H1 (cell line): ENCODE measurements around the gene PRR29. TPM values are rescaled to one million over a fixed set of nuclear protein-coding genes. Genes with fewer than 3 reads are reported as not detected.

ENCODE experiments used
- CTCF ChIA-PET: fragments of 300-600 bp; sonication (Branson Sonifier 250); formaldehyde crosslinking; loops from one replicate; lab custom pipeline; 2021; ENCODE audit not compliant: partially characterized antibody; lab: Charles Lee
- POLR2A ChIA-PET: fragments of 300-600 bp; sonication (Branson Sonifier 250); formaldehyde crosslinking; loops from one replicate; lab custom pipeline; 2021; ENCODE audit warnings: inconsistent platforms; ENCODE audit not compliant: partially characterized antibody; lab: Charles Lee
- DNase-seq, 2 experiments: peaks; one replicate each; pipeline versions ENCODE4 v3.0.0 to v3.0.0-alpha.2; 2010 to 2022; ENCODE audit warnings: low spot score in 2 of 2, low read depth in 1 of 2, mixed read lengths in 1 of 2
- FAIRE-seq: peaks from 2 replicates; lab custom pipeline; 2011; peaks lifted over from hg19 to GRCh38; lab: Jason Lieb, UNC
- H2AFZ ChIP-seq: 2 replicates; pipeline ENCODE4 v1.8.1; 2012; ENCODE audit warnings: low read length, inconsistent platforms
- H2AK5ac ChIP-seq: 2 replicates; pipeline ENCODE4 v1.6.1; 2013; ENCODE audit warnings: low read depth, low read length
- H2BK120ac ChIP-seq: replicated peaks from 2 replicates; pipeline ENCODE3; 2013; ENCODE audit warnings: low read depth, low read length, inconsistent platforms
- H2BK12ac ChIP-seq: 2 replicates; pipeline ENCODE4 v1.6.1; 2013; ENCODE audit warnings: low read depth, low read length
- H2BK15ac ChIP-seq: 2 replicates; pipeline ENCODE4 v1.6.1; 2013; ENCODE audit warnings: low read length
- H2BK20ac ChIP-seq: 2 replicates; pipeline ENCODE4 v1.6.1; 2013; ENCODE audit warnings: low read length
- H2BK5ac ChIP-seq: 2 replicates; pipeline ENCODE4 v1.6.1; 2013; ENCODE audit warnings: low read depth, low read length
- H3K14ac ChIP-seq: 2 replicates; pipeline ENCODE4 v1.6.1; 2013; ENCODE audit warnings: inconsistent platforms; ENCODE audit not compliant: insufficient read length
- H3K18ac ChIP-seq: 2 replicates; pipeline ENCODE4 v1.6.1; 2013; ENCODE audit warnings: low read length; ENCODE audit errors: extremely low read depth
- H3K23ac ChIP-seq: 2 replicates; pipeline ENCODE4 v1.6.1; 2013; ENCODE audit warnings: inconsistent platforms; ENCODE audit not compliant: insufficient read length
- H3K23me2 ChIP-seq: 2 replicates; pipeline ENCODE4 v1.6.1; 2013; ENCODE audit warnings: low read depth, low read length
- H3K27ac ChIP-seq: 2 replicates; pipeline ENCODE4 v1.6.1; 2011; ENCODE audit warnings: low read depth, low read length, inconsistent platforms
- H3K27me3 ChIP-seq, 4 experiments: replicated peaks in 1 of 4; 1 replicate in 1 of 4; 2 replicates in 3 of 4; pipeline versions ENCODE4 v1.6.1 to v1.8.1; 2011 to 2013; ENCODE audit warnings: low read length in 3 of 4, mild to moderate bottlenecking in 3 of 4, inconsistent platforms in 2 of 4, mixed read lengths in 2 of 4, moderate library complexity in 1 of 4; ENCODE audit not compliant: control insufficient read depth in 3 of 4, insufficient read depth in 3 of 4; ENCODE audit errors: extremely low read depth in 1 of 4
- H3K36me3 ChIP-seq, 4 experiments: 2 replicates each; pipeline versions ENCODE4 v1.6.1 to v1.8.1; 2011 to 2013; ENCODE audit warnings: mild to moderate bottlenecking in 4 of 4, low read length in 3 of 4, moderate library complexity in 2 of 4, control low read depth in 1 of 4, inconsistent platforms in 1 of 4; ENCODE audit not compliant: insufficient read depth in 4 of 4, control insufficient read depth in 2 of 4
- H3K4ac ChIP-seq: replicated peaks from 2 replicates; pipeline ENCODE3; 2013; ENCODE audit warnings: low read length, low read depth, mixed read lengths, inconsistent platforms; ENCODE audit not compliant: insufficient read length
- H3K4me1 ChIP-seq, 4 experiments: replicated peaks in 1 of 4; 1 replicate in 1 of 4; 2 replicates in 3 of 4; pipeline versions ENCODE4 v1.6.1 to v1.8.1; 2011 to 2013; ENCODE audit warnings: low read length in 3 of 4, inconsistent platforms in 2 of 4, mixed read lengths in 1 of 4; ENCODE audit not compliant: insufficient read depth in 4 of 4, control insufficient read depth in 3 of 4
- H3K4me2 ChIP-seq, 2 experiments: 2 replicates each; pipeline versions ENCODE4 v1.6.1 to v1.8.1; 2011 to 2013; ENCODE audit warnings: low read depth in 2 of 2, low read length in 2 of 2, control low read depth in 1 of 2, inconsistent platforms in 1 of 2, mild to moderate bottlenecking in 1 of 2; ENCODE audit not compliant: insufficient read depth in 1 of 2
- H3K4me3 ChIP-seq, 4 experiments: fragments of 200-600, 300-600 bp in 1 of 4; sonication (generic), shearing (Covaris generic), sonication (Bioruptor Twin) in 1 of 4; 2 replicates each; pipeline versions ENCODE4 v1.5.1 to v1.8.1; 2011 to 2016; ENCODE audit warnings: low read length in 4 of 4, low read depth in 3 of 4, control low read depth in 2 of 4, inconsistent platforms in 2 of 4, mild to moderate bottlenecking in 2 of 4, mixed read lengths in 1 of 4, moderate library complexity in 1 of 4; ENCODE audit not compliant: insufficient read depth in 2 of 4; ENCODE audit errors: extremely low read depth in 1 of 4
- H3K56ac ChIP-seq: replicated peaks from 2 replicates; pipeline ENCODE3; 2013; ENCODE audit warnings: low read depth, mild to moderate bottlenecking, mixed read lengths, low read length, inconsistent platforms; ENCODE audit not compliant: insufficient read length
- H3K79me1 ChIP-seq: 2 replicates; pipeline ENCODE4 v1.6.1; 2013; ENCODE audit warnings: low read depth, low read length, control low read depth
- H3K79me2 ChIP-seq, 2 experiments: 2 replicates each; pipeline versions ENCODE4 v1.6.1 to v1.8.1; 2012 to 2013; ENCODE audit warnings: low read length in 2 of 2, mild to moderate bottlenecking in 2 of 2, inconsistent platforms in 1 of 2; ENCODE audit not compliant: insufficient read depth in 2 of 2, control insufficient read depth in 1 of 2
- H3K9ac ChIP-seq, 4 experiments: replicated peaks in 1 of 4; 1 replicate in 1 of 4; 2 replicates in 3 of 4; pipeline versions ENCODE4 v1.6.1 to v1.8.1; 2011 to 2013; ENCODE audit warnings: low read depth in 3 of 4, low read length in 3 of 4, control low read depth in 2 of 4, mild to moderate bottlenecking in 2 of 4, moderate library complexity in 2 of 4, inconsistent platforms in 1 of 4; ENCODE audit errors: extremely low read depth in 1 of 4
- H3K9me3 ChIP-seq, 2 experiments: 2 replicates each; pipeline versions ENCODE4 v1.6.1 to v1.8.1; 2012 to 2013; ENCODE audit warnings: mild to moderate bottlenecking in 2 of 2, moderate library complexity in 2 of 2, control low read depth in 1 of 2, inconsistent platforms in 1 of 2, low read depth in 1 of 2, low read length in 1 of 2, mixed read lengths in 1 of 2; ENCODE audit not compliant: insufficient read depth in 2 of 2
- H4K20me1 ChIP-seq, 2 experiments: replicated peaks in 1 of 2; 2 replicates each; pipeline versions ENCODE3 to v1.8.1; 2011 to 2013; ENCODE audit warnings: inconsistent platforms in 2 of 2, low read length in 2 of 2, mild to moderate bottlenecking in 1 of 2; ENCODE audit not compliant: insufficient read depth in 2 of 2, control insufficient read depth in 1 of 2
- H4K5ac ChIP-seq: 2 replicates; pipeline ENCODE4 v1.6.1; 2013; ENCODE audit warnings: low read length, low read depth, mixed read lengths, inconsistent platforms; ENCODE audit not compliant: insufficient read length
- H4K8ac ChIP-seq: 2 replicates; pipeline ENCODE4 v1.8.0; 2013; ENCODE audit warnings: mild to moderate bottlenecking, moderate library complexity, low read length, inconsistent platforms; ENCODE audit not compliant: insufficient read depth; ENCODE audit errors: extremely low read depth
- H4K91ac ChIP-seq: replicated peaks from 2 replicates; pipeline ENCODE3; 2013; ENCODE audit warnings: low read length, mixed read lengths, inconsistent platforms; ENCODE audit not compliant: insufficient read length
- POLR2AphosphoS5 ChIP-seq: IDR thresholded peaks from 2 replicates; pipeline ENCODE4 v1.6.1; 2011; ENCODE audit warnings: low read depth, low read length
- SIN3A ChIP-seq, 2 experiments: IDR thresholded peaks in 1 of 2; conservative IDR thresholded peaks in 1 of 2; 2 replicates each; pipeline ENCODE4 v1.6.1; 2011 to 2012; ENCODE audit warnings: low read length in 2 of 2, improper control_type of control experiment in 1 of 2, low read depth in 1 of 2, mild to moderate bottlenecking in 1 of 2
- SP4 ChIP-seq: IDR thresholded peaks from 2 replicates; pipeline ENCODE4 v1.6.1; 2012; ENCODE audit warnings: low read length, inconsistent platforms
- TBP ChIP-seq: IDR thresholded peaks from 2 replicates; pipeline ENCODE4 v1.6.1; 2011; ENCODE audit warnings: low read depth, low read length, improper control_type of control experiment
- TEAD4 ChIP-seq: IDR thresholded peaks from 2 replicates; pipeline ENCODE4 v1.6.1; 2012; ENCODE audit warnings: low read depth, low read length, inconsistent platforms, mixed read lengths
- WGBS, 2 experiments: shearing (Covaris generic) in 1 of 2; methylation state at CpG; one replicate each; pipeline versions ENCODE4 v1.1.6 to v1.1.7; 2013 to 2015; ENCODE audit warnings: low lambda C conversion rate in 2 of 2, mixed read lengths in 2 of 2, inconsistent platforms in 1 of 2, low coverage in 1 of 2, missing lambda C conversion rate in 1 of 2; ENCODE audit not compliant: insufficient replicate concordance in 2 of 2, insufficient coverage in 1 of 2, insufficient read length in 1 of 2; ENCODE audit errors: extremely low coverage in 1 of 2, missing lambda C conversion rate in 1 of 2; 5-methylcytosine and 5-hydroxymethylcytosine counted together
- polyA plus RNA-seq, 7 experiments: library from polyadenylated mRNA; depleted of rRNA in 3 of 7; stranded (reverse) in 5 of 7; unstranded in 2 of 7; fragments of >200 nt in 5 of 7; fragments of 200-250 nt in 2 of 7; gene quantifications; 1 replicate in 5 of 7; 2 replicates in 1 of 7; 4 replicates in 1 of 7; pipeline versions ENCODE4 v1.2.1 to v1.2.3, GENCODE V29; 2011 to 2013; ENCODE audit warnings: missing spikeins in 2 of 7, mixed read lengths in 2 of 7
- total RNA-seq: library from RNA; stranded (reverse); fragmentation: NEBNext Ultra II Directional; extraction: Animal tissue kit (Norgen Biotek cat#: 25700); gene quantifications from 2 replicates; pipeline ENCODE4 v1.2.1, GENCODE V29; 2021

PRR29 gene
- total and polyA plus RNA-seq, 2 of the 8 experiments (the other 6 are each of a cell fraction or from before 2014, with no cell fraction given) = 0.67 to 0.83 TPM

GRCh38 chr17:63956296-63956920 lies 41.7 kb upstream of the PRR29 start:
- no peak overlapping the region for H3K18ac ChIP-seq
- no peaks in the 10 kb centered on the region for H3K79me2 ChIP-seq
- no peak overlapping the region for H4K8ac ChIP-seq
- FAIRE-seq = no peak
- H2AFZ ChIP-seq = no peak overlapping the region
- no peak overlapping the region for H3K9ac ChIP-seq
- no peak overlapping the region for H2AK5ac ChIP-seq
- no peak overlapping the region for H2BK15ac ChIP-seq
- H3K14ac ChIP-seq = no peak overlapping the region
- H3K27ac ChIP-seq = no peak overlapping the region
- H3K23me2 ChIP-seq = peaks cover 8% of the 10 kb centered on the region
- H3K9me3 ChIP-seq = no peaks in the 10 kb centered on the region
- DNase-seq = no peak
- 82% methylated on average over 5 of the region's 5 CpGs; no CpG with 5 or more reads in 1 of the 2 experiments for WGBS, 2 experiments
- H3K36me3 ChIP-seq = peaks cover 0 to 3% (median 0%) of the 10 kb centered on the region in 4 experiments; a peak in 1 of 8 replicates
- H2BK20ac ChIP-seq = no peak overlapping the region
- H2BK5ac ChIP-seq = no peak overlapping the region
- no peak overlapping the region for H3K4ac ChIP-seq
- no peaks in the 10 kb centered on the region for H3K27me3 ChIP-seq
- TF ChIP-seq TBP (no peak), POLR2AphosphoS5 (no peak), SIN3A (conservative IDR thresholded peaks at IDR 0.05 in 1 of 2, IDR thresholded peaks at IDR 0.05 in 1 of 2; ENCODE audit: low read depth in 1 of 2, low read length in 2 of 2) (no peak), TEAD4 (no peak), SP4 (no peak)
- H3K4me2 ChIP-seq = no peak overlapping the region
- no peak overlapping the region for H2BK120ac ChIP-seq
- no peak overlapping the region for H4K91ac ChIP-seq
- no peak overlapping the region for H3K4me3 ChIP-seq
- CTCF ChIA-PET = interaction anchor here (0.6 to 14.4 kb wide), 11 partner anchors 10 to 124 kb away, joined by 3 to 270 read pairs (median 4); partner anchors contain the start of genes CSHL1, GH1, GH2 and ICAM2
- H4K5ac ChIP-seq = no peak overlapping the region
- H3K23ac ChIP-seq = no peak overlapping the region
- H3K79me1 ChIP-seq = 0 out of 2 replicates have a peak, but pooled peaks cover 2% of the 10 kb centered on the region
- H2BK12ac ChIP-seq = no peak overlapping the region
- no peak overlapping the region for H3K56ac ChIP-seq
- peaks cover 0 to 10% (median 5%) of the 10 kb centered on the region in 4 experiments; a peak in 6 of 7 replicates for H3K4me1 ChIP-seq
- POLR2A ChIA-PET = interaction anchor here (0.9 to 1.1 kb wide), 2 partner anchors 9 to 10 kb away, joined by 3 read pairs; no protein-coding TSS in a partner anchor
- H4K20me1 ChIP-seq = peaks cover 0 to 9% of the 10 kb centered on the region in 2 experiments
